ENCODE measurements around the gene DBNDD2.

The DBNDD2 gene

GRCh38 chr20:45402946-45403345, 5.1 kb upstream of the DBNDD2 start:
- TF ChIP-seq CTCF (IDR thresholded peaks at IDR 0.05; ENCODE audit: extremely low read depth, missing control alignments) = no peak
- no peak for DNase-seq (ENCODE audit: low spot score)

- no peak for TF ChIP-seq CTCF (IDR thresholded peaks at IDR 0.05; ENCODE audit: extremely low read depth, missing control alignments)
- DNase-seq (ENCODE audit: low spot score) = no peak
These were observed 3.7 kb upstream of the DBNDD2 start for GRCh38 chr20:45404438-45404837.

GRCh38 chr20:45405571-45406259, 2.4 kb upstream of the DBNDD2 start:
- DNase-seq (ENCODE audit: low spot score) = peak; percentile 36
- TF ChIP-seq CTCF (IDR thresholded peaks at IDR 0.05; ENCODE audit: extremely low read depth, missing control alignments) = no peak

GRCh38 chr20:45406260-45407066, 1.6 kb upstream of the DBNDD2 start:
- peak; percentile 53 for DNase-seq (ENCODE audit: low spot score)
- no peak for TF ChIP-seq CTCF (IDR thresholded peaks at IDR 0.05; ENCODE audit: extremely low read depth, missing control alignments)

- no peak for TF ChIP-seq CTCF (IDR thresholded peaks at IDR 0.05; ENCODE audit: extremely low read depth, missing control alignments)
- no peak for DNase-seq (ENCODE audit: low spot score)
These were observed 883 bp upstream of the DBNDD2 start for GRCh38 chr20:45407067-45407745.

GRCh38 chr20:45408646-45409213, 641 bp downstream of the DBNDD2 start:
- DNase-seq (ENCODE audit: low spot score) = peak; percentile 34
- no peak for TF ChIP-seq CTCF (IDR thresholded peaks at IDR 0.05; ENCODE audit: extremely low read depth, missing control alignments)
